Measurements from ENCODE around the gene EFEMP2. TPM values are rescaled to one million over a fixed set of nuclear protein-coding genes. Genes with fewer than 3 reads are reported as not detected.
A peak's percentile ranks its signal among the peaks of the same experiment; 100 is the strongest.

EFEMP2 gene
- total RNA-seq, 2 donors from 2014 or later: 11.5 to 76.3 TPM

GRCh38 chr11:65883786-65884715, 11.5 kb upstream of the EFEMP2 start:
- Mint-ChIP-seq H3K27me3 (no peaks in the 10 kb centered on the region), H3K9me3 (no peaks in the 10 kb centered on the region), H3K4me3 (peak overlapping the region; percentile 29), H3K36me3 (ENCODE audit: low read depth) (peaks cover 53% of the 10 kb centered on the region), H3K4me1 (peaks cover 28% of the 10 kb centered on the region), H3K27ac (peak overlapping the region; percentile 76)
- no peak for ATAC-seq (replicated peaks)

DNA sequence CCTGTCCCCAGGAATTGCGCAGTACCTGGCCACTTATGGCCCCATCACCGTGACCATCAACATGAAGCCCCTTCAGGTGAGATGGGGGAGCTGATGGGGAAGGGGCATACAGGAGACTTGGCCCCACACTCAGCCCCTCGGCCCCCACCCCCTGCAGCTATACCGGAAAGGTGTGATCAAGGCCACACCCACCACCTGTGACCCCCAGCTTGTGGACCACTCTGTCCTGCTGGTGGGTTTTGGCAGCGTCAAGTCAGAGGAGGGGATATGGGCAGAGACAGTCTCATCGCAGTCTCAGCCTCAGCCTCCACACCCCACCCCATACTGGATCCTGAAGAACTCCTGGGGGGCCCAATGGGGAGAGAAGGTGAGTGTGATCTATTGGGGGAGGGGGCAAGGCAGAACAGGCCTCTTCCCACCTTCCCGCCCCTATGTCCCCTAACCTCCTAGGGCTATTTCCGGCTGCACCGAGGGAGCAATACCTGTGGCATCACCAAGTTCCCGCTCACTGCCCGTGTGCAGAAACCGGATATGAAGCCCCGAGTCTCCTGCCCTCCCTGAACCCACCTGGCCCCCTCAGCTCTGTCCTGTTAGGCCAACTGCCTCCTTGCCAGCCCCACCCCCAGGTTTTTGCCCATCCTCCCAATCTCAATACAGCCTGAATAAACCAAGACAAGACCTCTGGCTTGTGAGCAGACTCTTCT, 10.6 kb upstream of the EFEMP2 start:
- Mint-ChIP-seq H3K27ac (no peak overlapping the region), H3K4me1 (peaks cover 24% of the 10 kb centered on the region), H3K27me3 (no peaks in the 10 kb centered on the region), H3K4me3 (no peak overlapping the region), H3K36me3 (ENCODE audit: low read depth) (peaks cover 45% of the 10 kb centered on the region), H3K9me3 (no peaks in the 10 kb centered on the region)
- no peak for ATAC-seq (replicated peaks)

GRCh38 chr11:65882120-65883057, 9.8 kb upstream of the EFEMP2 start:
- H3K27me3 Mint-ChIP-seq: no peaks in the 10 kb centered on the region
- peak overlapping the region; percentile 90 for H3K27ac Mint-ChIP-seq
- peaks cover 24% of the 10 kb centered on the region for H3K4me1 Mint-ChIP-seq
- no peak for ATAC-seq (replicated peaks)
- H3K36me3 Mint-ChIP-seq (ENCODE audit: low read depth): peaks cover 40% of the 10 kb centered on the region
- no peak overlapping the region for H3K4me3 Mint-ChIP-seq
- no peaks in the 10 kb centered on the region for H3K9me3 Mint-ChIP-seq

DNA sequence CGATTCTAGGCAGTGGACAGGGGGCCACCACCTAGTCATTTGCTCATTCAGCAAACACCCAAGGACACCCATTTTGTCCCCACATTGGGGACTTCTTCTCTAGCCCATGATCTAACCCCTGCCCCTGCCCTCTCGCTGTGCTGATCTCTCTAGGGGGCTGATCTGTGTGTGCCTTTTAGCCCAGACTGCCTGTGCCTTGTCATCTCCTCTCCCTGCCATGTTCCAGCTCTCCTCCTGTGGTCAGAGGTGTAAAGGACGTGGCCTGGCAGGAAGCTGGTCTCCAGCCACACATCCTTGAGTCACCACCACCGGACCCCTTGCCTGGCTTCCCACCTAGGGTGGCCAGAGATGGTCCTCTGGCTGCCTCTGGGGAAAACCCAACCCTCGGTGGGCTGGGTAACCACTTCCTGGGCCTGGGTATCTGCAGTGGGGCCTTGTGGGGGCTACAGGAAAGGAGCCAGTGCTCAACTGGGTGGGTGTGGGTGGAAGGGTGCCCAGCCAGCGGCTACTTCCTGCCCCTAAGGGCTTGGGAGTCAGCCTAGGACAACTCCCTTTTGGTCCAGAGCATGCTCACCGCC, 8.3 kb upstream of the EFEMP2 start:
- Mint-ChIP-seq H3K4me3 (peak overlapping the region; percentile 66), H3K4me1 (peaks cover 16% of the 10 kb centered on the region), H3K27me3 (no peaks in the 10 kb centered on the region), H3K9me3 (no peaks in the 10 kb centered on the region), H3K27ac (peak overlapping the region; percentile 90), H3K36me3 (ENCODE audit: low read depth) (peaks cover 27% of the 10 kb centered on the region)
- peak; percentile 37 for ATAC-seq (replicated peaks)

GRCh38 chr11:65880027-65880426, 7.4 kb upstream of the EFEMP2 start:
- H3K27ac Mint-ChIP-seq: peak overlapping the region; percentile 61
- peaks cover 16% of the 10 kb centered on the region for H3K4me1 Mint-ChIP-seq
- peaks cover 18% of the 10 kb centered on the region for H3K36me3 Mint-ChIP-seq (ENCODE audit: low read depth)
- ATAC-seq (replicated peaks): no peak
- H3K9me3 Mint-ChIP-seq: no peaks in the 10 kb centered on the region
- H3K27me3 Mint-ChIP-seq: no peaks in the 10 kb centered on the region
- H3K4me3 Mint-ChIP-seq: peak overlapping the region; percentile 66

DNA sequence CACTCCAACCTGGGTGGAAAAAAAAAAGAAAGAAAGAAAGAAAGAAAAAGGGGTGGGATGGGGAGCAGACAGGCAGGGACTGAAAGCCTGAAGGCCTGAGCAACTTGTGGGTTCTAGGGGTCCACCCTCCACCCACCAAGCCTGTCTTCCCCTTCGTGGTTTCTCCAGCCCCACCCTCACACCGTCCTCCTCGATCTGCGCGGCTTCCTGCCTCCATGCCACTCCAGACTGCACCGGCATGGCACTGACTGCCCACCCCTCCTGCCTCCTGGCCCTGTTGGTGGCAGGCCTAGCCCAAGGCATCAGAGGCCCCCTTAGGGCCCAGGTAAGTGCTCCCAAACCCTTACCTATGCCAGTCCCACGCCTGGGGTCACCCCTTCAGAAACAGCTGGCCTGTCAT, 7.0 kb upstream of the EFEMP2 start, which contains the start of gene CTSW:
Gene CTSW (plus strand): TSS at position 221 of the 400 bp plus-strand sequence. CDS start 18 bp downstream, at position 239.
- peak; percentile 49 for ATAC-seq (replicated peaks)
- Mint-ChIP-seq H3K27me3 (no peaks in the 10 kb centered on the region), H3K9me3 (no peaks in the 10 kb centered on the region), H3K4me3 (peak within 1 kb of the TSS; percentile 66), H3K27ac (peak within 1 kb of the TSS; percentile 90), H3K36me3 (ENCODE audit: low read depth) (peaks cover 14% of the 10 kb centered on the region), H3K4me1 (peaks cover 14% of the 10 kb centered on the region)

DNA sequence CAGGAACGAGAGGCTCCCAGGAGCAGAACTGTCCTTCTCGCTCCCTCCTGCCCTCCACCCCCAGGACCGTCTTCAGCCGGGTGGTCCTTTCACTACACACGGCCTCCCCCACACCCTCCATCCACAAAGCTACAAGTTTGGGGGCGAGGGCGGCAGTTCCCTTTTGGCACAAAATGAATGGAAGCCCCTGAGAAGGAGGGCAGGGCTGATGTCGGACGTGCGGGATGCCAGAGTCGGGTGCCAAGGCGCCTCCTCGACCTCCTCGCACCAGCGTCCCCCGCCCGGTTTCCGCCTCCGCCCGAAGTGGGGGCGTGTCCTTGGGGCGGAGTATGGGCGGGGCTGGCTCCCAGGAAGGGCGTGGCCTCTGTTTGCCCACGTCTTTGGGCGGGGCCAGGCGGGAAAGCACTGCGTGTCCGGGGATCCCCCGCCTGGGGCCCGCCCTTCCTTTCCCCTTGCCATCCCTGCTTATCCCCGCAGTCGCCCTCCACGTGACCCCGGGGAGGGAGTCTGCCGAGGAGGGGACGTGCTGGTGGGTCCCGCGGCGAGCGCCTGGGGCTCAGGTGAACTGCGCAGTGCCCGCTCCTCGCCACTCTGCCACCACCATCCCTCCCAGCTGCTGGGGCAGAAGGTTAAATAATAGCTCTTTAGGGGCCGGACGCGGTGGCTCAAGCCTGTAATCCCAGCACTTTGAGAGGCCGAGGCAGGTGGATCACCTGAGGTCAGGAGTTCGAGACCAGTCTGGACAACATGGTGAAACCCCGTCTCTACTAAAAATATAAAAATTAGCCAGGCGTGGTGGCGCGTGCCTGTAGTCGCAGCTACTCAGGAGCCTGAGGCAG, 937 bp upstream of the EFEMP2 start:
- H3K4me1 Mint-ChIP-seq: no peaks in the 10 kb centered on the region
- peaks cover 6% of the 10 kb centered on the region for H3K36me3 Mint-ChIP-seq (ENCODE audit: low read depth)
- H3K4me3 Mint-ChIP-seq: peak overlapping the region; percentile 92

DNA sequence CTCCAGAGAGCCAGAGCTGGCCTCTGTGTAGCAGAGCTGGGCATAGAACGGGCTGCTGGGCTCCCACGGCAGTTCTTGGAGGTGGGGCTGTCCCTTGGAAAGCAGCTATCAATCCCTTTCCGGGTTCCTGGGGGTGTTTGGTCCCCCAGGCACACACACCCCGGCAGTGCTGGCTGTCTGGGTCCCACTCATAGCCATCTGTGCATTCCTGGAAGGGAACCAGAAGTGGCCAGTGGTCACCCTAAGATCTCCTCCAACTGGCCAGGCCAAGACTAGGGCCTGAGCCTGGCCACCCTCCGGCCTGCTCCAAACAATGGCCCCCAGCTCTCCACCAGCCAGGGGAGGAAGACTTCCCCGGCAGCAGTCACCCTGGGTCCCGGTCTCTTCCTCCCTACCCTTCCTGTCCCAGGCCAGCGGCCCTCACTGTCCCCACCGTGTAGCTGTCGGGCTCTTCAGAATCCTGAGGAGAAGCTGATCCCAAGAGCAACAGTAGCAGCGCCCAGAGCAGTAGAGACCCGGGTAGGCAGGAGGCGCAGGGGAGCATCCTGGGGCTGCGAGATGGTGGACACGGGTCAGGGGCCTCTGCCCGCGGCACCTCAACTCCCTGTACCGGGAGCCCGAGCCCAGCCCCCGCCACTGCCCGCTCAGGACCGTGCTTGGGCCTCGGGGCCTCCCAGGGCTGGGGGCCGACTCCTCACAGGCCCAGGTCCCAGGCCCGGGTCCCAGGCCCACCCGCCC, 620 bp downstream of the EFEMP2 start:
- no peaks in the 10 kb centered on the region for H3K9me3 Mint-ChIP-seq
- H3K4me1 Mint-ChIP-seq: no peaks in the 10 kb centered on the region
- peak overlapping the region; percentile 41 for H3K4me3 Mint-ChIP-seq
- ATAC-seq (replicated peaks): no peak
- peak overlapping the region; percentile 36 for H3K27ac Mint-ChIP-seq
- peaks cover 13% of the 10 kb centered on the region for H3K36me3 Mint-ChIP-seq (ENCODE audit: low read depth)
- no peaks in the 10 kb centered on the region for H3K27me3 Mint-ChIP-seq

More for the DNA sequence above, 937 bp upstream of the EFEMP2 start:
- H3K9me3 Mint-ChIP-seq: no peaks in the 10 kb centered on the region
- ATAC-seq (replicated peaks): peak; percentile 93
- peak overlapping the region; percentile 94 for H3K27ac Mint-ChIP-seq
- H3K27me3 Mint-ChIP-seq: no peaks in the 10 kb centered on the region

- H3K4me3 Mint-ChIP-seq: peak overlapping the region; percentile 41
These were observed 1.6 kb downstream of the EFEMP2 start for GRCh38 chr11:65870706-65871681.

DNA sequence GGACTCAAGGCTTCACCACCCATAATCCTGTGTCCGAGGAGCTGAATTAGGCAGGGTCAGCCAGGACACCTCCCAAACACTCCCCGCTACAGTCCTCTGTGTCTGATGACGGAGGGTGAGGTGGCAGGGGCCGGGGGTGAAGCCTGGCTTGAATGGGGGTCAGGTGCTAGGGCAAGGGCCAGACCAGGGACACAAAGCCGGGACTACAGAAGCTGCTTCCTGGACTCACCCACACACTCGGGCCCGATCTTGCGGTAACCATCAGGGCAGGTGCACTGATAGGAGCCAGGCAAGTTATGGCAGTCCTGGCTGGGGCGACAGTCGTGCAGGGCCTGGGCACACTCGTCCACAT, 2.3 kb downstream of the EFEMP2 start:
- H3K9me3 Mint-ChIP-seq: no peaks in the 10 kb centered on the region
- H3K27me3 Mint-ChIP-seq: no peaks in the 10 kb centered on the region
- peak overlapping the region; percentile 46 for H3K27ac Mint-ChIP-seq
- no peak for ATAC-seq (replicated peaks)
- H3K4me3 Mint-ChIP-seq: peak overlapping the region; percentile 29
- H3K36me3 Mint-ChIP-seq (ENCODE audit: low read depth): peaks cover 27% of the 10 kb centered on the region
- peaks cover under 1% of the 10 kb centered on the region for H3K4me1 Mint-ChIP-seq

More at GRCh38 chr11:65870706-65871681, 1.6 kb downstream of the EFEMP2 start:
- ATAC-seq (replicated peaks): no peak
- Mint-ChIP-seq H3K4me1 (no peaks in the 10 kb centered on the region), H3K27me3 (no peaks in the 10 kb centered on the region), H3K36me3 (ENCODE audit: low read depth) (peaks cover 20% of the 10 kb centered on the region), H3K9me3 (no peaks in the 10 kb centered on the region), H3K27ac (peak overlapping the region; percentile 46)

DNA sequence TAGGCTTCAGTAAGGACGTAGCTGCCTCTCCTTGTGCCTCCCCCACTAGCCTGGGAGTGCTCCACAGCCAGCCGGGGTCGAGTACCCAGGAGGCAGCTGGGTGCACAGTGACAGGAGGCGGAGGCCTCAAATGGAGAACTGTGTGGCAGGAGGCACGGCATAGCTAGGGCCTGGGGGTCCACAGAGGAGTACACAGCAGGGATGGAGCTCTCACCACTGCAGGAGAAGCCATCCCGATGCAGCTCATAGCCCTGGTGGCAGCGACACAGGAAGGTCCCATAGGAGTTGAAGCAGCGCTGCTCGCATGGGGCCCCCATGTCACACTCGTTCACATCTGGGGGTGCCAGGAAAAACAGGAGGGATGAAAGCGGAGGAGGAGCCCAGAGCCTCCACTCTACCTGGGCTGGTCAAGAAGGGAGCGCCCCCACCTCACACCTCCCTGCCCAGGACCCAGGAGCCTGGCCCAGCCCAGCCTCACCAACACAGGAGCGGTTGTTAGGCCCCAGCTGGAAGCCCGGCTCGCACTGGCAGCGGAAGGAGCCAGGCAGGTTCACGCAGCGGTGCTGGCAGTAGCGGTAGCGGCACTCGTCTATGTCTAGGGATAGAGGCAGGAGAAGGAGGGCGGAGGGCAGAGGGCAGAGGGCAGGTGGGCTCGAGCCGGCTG, 2.8 kb downstream of the EFEMP2 start:
- Mint-ChIP-seq H3K27me3 (no peaks in the 10 kb centered on the region), H3K4me1 (peaks cover 4% of the 10 kb centered on the region), H3K36me3 (ENCODE audit: low read depth) (peaks cover 32% of the 10 kb centered on the region), H3K27ac (peak overlapping the region; percentile 46), H3K4me3 (no peak overlapping the region), H3K9me3 (no peaks in the 10 kb centered on the region)
- no peak for ATAC-seq (replicated peaks)

Data from activated T-helper 17 cell treated with anti-CD3 and anti-CD28 coated beads, Interleukin-2, amount 50 U/mL, for 72 hours (primary cell).